ENCODE measurements around the gene DNAH14. TPM values are rescaled to one million over a fixed set of nuclear protein-coding genes. Genes with fewer than 3 reads are reported as not detected.

DNAH14 gene
- total and polyA plus RNA-seq, 2 experiments from 2014 or later = 55.3 to 80.2 TPM

DNA sequence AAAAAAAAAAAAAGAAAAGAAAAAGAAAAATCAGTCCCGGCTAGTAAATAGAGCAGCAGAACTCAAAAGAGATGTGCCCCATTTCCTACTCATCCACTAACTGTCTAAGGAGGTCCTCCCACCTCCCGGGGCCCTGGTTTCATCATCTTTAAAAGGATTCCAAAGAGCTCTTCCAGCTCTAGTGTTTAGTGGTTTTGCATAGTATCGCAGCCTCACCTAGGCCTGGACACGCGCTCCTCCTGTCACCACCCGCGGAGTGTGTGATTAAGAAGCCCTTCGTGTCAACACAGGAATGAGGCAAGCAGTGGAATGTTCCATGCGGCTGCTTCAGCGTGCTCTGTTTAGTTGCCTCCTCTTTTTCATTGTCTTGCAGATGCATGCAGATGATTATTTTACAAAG lies 449.4 kb downstream of the DNAH14 start:
- no peak overlapping the region for H2AFZ ChIP-seq
- Mint-ChIP-seq H3K4me3 (peak overlapping the region; percentile 27; the same call in 2 of the 3 replicates), H3K36me3 (ENCODE audit: low read depth) (no peaks in the 10 kb centered on the region)

More for the DNA sequence above, 449.4 kb downstream of the DNAH14 start:
- ATAC-seq (peak; percentile 98), DNase-seq (ENCODE audit: low spot score) (peak; percentile 96)
- no peaks in the 10 kb centered on the region for H3F3A ChIP-seq (replicated peaks; ENCODE audit: low read depth)
- no peaks in the 10 kb centered on the region for H3K79me2 ChIP-seq (replicated peaks; ENCODE audit: insufficient read depth)
- H3K4me1 ChIP-seq (ENCODE audit: insufficient read depth) = peaks cover 19% of the 10 kb centered on the region
- H3K9me2 ChIP-seq (ENCODE audit: insufficient read depth) = no peaks in the 10 kb centered on the region; the same call in none of the 2 replicates
- peak overlapping the region; percentile 6; the same call in 1 of the 2 replicates for H3K27ac ChIP-seq (ENCODE audit: low read depth)
- H3K4me2 ChIP-seq = no peak overlapping the region; the same call in 1 of the 2 replicates
- TF ChIP-seq ZNF331 (CRISPR knock-in tag; IDR thresholded peaks at IDR 0.05; ENCODE audit: low read depth) (no peak), JUNB (IDR thresholded peaks at IDR 0.05; ENCODE audit: unreplicated experiment) (no peak), NANOG (IDR thresholded peaks at IDR 0.05; ENCODE audit: borderline replicate concordance) (peak; percentile 66), EZH2 (IDR thresholded peaks at IDR 0.05; ENCODE audit: low read depth, unreplicated experiment) (no peak), CREB1 (CRISPR knock-in tag; IDR thresholded peaks at IDR 0.05; ENCODE audit: low read depth) (peak; percentile 66), ZNF114 (CRISPR knock-in tag; IDR thresholded peaks at IDR 0.05) (no peak), STAT1 (IDR thresholded peaks at IDR 0.05; ENCODE audit: unreplicated experiment) (no peak)
- TF ChIP-seq, protein P1, sequence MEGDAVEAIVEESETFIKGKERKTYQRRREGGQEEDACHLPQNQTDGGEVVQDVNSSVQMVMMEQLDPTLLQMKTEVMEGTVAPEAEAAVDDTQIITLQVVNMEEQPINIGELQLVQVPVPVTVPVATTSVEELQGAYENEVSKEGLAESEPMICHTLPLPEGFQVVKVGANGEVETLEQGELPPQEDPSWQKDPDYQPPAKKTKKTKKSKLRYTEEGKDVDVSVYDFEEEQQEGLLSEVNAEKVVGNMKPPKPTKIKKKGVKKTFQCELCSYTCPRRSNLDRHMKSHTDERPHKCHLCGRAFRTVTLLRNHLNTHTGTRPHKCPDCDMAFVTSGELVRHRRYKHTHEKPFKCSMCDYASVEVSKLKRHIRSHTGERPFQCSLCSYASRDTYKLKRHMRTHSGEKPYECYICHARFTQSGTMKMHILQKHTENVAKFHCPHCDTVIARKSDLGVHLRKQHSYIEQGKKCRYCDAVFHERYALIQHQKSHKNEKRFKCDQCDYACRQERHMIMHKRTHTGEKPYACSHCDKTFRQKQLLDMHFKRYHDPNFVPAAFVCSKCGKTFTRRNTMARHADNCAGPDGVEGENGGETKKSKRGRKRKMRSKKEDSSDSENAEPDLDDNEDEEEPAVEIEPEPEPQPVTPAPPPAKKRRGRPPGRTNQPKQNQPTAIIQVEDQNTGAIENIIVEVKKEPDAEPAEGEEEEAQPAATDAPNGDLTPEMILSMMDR (conservative IDR thresholded peaks at IDR 0.05; ENCODE audit: low read depth in 2 of 2) = no peak
- TF ChIP-seq, protein P2, sequence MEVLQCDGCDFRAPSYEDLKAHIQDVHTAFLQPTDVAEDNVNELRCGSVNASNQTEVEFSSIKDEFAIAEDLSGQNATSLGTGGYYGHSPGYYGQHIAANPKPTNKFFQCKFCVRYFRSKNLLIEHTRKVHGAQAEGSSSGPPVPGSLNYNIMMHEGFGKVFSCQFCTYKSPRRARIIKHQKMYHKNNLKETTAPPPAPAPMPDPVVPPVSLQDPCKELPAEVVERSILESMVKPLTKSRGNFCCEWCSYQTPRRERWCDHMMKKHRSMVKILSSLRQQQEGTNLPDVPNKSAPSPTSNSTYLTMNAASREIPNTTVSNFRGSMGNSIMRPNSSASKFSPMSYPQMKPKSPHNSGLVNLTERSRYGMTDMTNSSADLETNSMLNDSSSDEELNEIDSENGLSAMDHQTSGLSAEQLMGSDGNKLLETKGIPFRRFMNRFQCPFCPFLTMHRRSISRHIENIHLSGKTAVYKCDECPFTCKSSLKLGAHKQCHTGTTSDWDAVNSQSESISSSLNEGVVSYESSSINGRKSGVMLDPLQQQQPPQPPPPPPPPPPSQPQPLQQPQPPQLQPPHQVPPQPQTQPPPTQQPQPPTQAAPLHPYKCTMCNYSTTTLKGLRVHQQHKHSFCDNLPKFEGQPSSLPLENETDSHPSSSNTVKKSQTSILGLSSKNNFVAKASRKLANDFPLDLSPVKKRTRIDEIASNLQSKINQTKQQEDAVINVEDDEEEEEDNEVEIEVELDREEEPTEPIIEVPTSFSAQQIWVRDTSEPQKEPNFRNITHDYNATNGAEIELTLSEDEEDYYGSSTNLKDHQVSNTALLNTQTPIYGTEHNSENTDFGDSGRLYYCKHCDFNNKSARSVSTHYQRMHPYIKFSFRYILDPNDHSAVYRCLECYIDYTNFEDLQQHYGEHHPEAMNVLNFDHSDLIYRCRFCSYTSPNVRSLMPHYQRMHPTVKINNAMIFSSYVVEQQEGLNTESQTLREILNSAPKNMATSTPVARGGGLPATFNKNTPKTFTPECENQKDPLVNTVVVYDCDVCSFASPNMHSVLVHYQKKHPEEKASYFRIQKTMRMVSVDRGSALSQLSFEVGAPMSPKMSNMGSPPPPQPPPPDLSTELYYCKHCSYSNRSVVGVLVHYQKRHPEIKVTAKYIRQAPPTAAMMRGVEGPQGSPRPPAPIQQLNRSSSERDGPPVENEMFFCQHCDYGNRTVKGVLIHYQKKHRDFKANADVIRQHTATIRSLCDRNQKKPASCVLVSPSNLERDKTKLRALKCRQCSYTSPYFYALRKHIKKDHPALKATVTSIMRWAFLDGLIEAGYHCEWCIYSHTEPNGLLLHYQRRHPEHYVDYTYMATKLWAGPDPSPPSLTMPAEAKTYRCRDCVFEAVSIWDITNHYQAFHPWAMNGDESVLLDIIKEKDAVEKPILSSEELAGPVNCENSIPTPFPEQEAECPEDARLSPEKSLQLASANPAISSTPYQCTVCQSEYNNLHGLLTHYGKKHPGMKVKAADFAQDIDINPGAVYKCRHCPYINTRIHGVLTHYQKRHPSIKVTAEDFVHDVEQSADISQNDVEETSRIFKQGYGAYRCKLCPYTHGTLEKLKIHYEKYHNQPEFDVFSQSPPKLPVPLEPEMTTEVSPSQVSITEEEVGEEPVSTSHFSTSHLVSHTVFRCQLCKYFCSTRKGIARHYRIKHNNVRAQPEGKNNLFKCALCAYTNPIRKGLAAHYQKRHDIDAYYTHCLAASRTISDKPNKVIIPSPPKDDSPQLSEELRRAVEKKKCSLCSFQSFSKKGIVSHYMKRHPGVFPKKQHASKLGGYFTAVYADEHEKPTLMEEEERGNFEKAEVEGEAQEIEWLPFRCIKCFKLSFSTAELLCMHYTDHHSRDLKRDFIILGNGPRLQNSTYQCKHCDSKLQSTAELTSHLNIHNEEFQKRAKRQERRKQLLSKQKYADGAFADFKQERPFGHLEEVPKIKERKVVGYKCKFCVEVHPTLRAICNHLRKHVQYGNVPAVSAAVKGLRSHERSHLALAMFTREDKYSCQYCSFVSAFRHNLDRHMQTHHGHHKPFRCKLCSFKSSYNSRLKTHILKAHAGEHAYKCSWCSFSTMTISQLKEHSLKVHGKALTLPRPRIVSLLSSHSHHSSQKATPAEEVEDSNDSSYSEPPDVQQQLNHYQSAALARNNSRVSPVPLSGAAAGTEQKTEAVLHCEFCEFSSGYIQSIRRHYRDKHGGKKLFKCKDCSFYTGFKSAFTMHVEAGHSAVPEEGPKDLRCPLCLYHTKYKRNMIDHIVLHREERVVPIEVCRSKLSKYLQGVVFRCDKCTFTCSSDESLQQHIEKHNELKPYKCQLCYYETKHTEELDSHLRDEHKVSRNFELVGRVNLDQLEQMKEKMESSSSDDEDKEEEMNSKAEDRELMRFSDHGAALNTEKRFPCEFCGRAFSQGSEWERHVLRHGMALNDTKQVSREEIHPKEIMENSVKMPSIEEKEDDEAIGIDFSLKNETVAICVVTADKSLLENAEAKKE (CRISPR knock-in tag; IDR thresholded peaks at IDR 0.05) = peak; percentile 42; the same call in 1 of the 2 replicates
- Mint-ChIP-seq H3K27me3 (ENCODE audit: insufficient read depth, low read depth, poor library complexity) (peaks cover 10% of the 10 kb centered on the region), H3K4me1 (peaks cover 16% of the 10 kb centered on the region), H3K9me3 (no peaks in the 10 kb centered on the region), H3K27ac (no peak overlapping the region; the same call in 1 of the 2 replicates)
- no peaks in the 10 kb centered on the region for H3K36me3 ChIP-seq (ENCODE audit: insufficient read depth)
- H4K20me1 ChIP-seq (replicated peaks; ENCODE audit: insufficient read depth) = no peaks in the 10 kb centered on the region
- H3K27me3 ChIP-seq (ENCODE audit: insufficient read depth) = no peaks in the 10 kb centered on the region
- no peak overlapping the region for H3K4me3 ChIP-seq

All from GM23338 (cell line).